ENCODE results near the gene MED27.

DNA sequence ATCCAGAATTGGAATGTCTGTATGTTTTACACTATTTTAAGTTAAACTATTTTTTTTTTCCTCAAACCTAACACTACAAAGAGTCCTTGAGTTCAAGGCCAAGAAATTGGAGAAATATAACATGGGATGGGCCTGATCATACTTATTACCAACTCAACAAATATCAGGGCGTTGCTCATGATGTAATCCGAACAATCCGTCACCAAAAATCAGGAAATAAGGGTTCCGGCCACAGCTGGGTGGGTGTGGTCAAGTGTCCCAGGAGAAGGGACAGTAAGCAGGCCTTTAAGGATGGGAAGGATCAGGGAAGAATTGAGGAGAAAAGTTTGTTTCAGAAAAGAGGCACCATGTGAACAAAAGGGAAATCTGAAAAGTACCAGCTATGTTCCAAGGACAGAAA, 29.8 kb downstream of the MED27 start:
- TF ChIP-seq CTCF (IDR thresholded peaks at IDR 0.05) (no peak), POLR2A (IDR thresholded peaks at IDR 0.05) (no peak), POLR2AphosphoS5 (IDR thresholded peaks at IDR 0.05) (no peak)
